ENCODE data around the gene FNDC3B. TPM values are rescaled to one million over a fixed set of nuclear protein-coding genes. Genes with fewer than 3 reads are reported as not detected.
A peak's percentile ranks its signal among the peaks of the same experiment; 100 is the strongest.

Gene FNDC3B
- total RNA-seq, 4 donors from 2014 or later: 59.8 to 72.6 (median 65.6) TPM

DNA sequence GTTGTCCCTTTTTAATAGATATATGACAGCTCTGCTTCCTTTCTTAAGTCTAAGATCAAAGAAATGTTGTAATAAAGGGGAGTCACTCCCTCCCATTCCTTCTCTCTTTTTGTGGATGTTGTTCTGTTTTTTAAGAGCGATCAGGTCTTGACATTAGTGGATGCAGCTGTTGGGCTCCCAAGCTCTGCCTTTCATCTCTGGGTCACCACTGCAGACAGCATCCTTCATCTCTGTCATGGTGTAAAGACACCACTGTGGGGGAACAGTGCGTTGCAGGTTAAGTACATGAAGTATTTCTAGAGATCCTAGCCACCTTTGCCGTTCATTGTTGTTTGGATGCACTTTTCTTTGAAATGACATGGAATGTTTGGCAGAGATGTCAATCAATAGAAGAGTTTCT, 17.7 kb downstream of the FNDC3B start:
- intact Hi-C loops (cut with DNase I): no loop called here

DNA sequence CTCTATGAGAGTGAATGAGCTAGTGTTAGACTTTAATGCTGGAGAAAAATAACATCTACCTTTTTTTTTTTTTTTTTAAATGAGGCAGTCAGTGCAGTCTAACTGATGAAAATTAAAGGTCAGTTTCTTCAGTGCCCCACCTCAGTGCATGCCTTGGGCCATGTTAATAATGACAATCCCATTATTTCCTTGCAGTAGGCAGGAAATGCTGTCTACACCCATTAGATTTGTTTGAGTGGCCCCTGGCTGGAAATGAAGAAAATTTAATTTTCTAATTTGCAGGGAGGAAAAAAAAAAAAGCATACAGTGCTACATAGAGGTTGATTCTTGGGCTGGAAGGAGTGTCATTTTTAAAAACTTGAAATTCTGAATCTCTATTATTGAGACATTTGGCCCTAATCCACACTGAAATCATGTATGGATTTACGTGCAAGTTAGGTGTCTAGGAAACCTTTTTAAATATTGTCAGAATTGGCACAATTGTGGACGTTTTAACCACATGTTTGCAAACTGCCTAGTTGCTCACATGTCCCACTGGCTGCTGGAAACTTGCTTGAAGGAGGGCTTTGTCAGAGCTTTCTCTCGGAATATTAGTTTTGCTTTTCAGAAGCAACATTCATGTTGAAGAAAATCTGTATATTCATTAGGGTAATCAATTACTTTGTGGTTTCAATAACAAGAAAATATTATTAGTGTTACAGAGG, 18.4 kb downstream of the FNDC3B start:
- H3K27me3 ChIP-seq: no peaks in the 10 kb centered on the region
- TF ChIP-seq, protein P1, sequence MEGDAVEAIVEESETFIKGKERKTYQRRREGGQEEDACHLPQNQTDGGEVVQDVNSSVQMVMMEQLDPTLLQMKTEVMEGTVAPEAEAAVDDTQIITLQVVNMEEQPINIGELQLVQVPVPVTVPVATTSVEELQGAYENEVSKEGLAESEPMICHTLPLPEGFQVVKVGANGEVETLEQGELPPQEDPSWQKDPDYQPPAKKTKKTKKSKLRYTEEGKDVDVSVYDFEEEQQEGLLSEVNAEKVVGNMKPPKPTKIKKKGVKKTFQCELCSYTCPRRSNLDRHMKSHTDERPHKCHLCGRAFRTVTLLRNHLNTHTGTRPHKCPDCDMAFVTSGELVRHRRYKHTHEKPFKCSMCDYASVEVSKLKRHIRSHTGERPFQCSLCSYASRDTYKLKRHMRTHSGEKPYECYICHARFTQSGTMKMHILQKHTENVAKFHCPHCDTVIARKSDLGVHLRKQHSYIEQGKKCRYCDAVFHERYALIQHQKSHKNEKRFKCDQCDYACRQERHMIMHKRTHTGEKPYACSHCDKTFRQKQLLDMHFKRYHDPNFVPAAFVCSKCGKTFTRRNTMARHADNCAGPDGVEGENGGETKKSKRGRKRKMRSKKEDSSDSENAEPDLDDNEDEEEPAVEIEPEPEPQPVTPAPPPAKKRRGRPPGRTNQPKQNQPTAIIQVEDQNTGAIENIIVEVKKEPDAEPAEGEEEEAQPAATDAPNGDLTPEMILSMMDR (IDR thresholded peaks at IDR 0.05): no peak
- TF ChIP-seq POLR2AphosphoS5 (IDR thresholded peaks at IDR 0.05) (no peak), EP300 (IDR thresholded peaks at IDR 0.05) (no peak), POLR2A (IDR thresholded peaks at IDR 0.05; ENCODE audit: low read depth) (no peak)
- no peaks in the 10 kb centered on the region for H3K9me3 ChIP-seq
- H3K4me3 ChIP-seq: no peak overlapping the region
- no peaks in the 10 kb centered on the region for H3K36me3 ChIP-seq
- intact Hi-C loops (cut with DNase I): no loop called here
- no peak for DNase-seq (ENCODE audit: extremely low spot score)
- peaks cover 74 to 87% (median 86%) of the 10 kb centered on the region in 4 donors for H3K4me1 ChIP-seq
- H3K27ac ChIP-seq (replicated peaks in 1 of 4): no peak overlapping the region
- 45% methylated on average over 3 of the region's 3 CpGs for WGBS

More for the DNA sequence above, 17.7 kb downstream of the FNDC3B start:
- TF ChIP-seq POLR2AphosphoS5 (IDR thresholded peaks at IDR 0.05) (no peak), POLR2A (IDR thresholded peaks at IDR 0.05; ENCODE audit: low read depth) (no peak), EP300 (IDR thresholded peaks at IDR 0.05) (no peak)
- TF ChIP-seq, protein P1 (IDR thresholded peaks at IDR 0.05): no peak
- Histone ChIP-seq H3K36me3 (peaks cover 0 to 7% (median 0%) of the 10 kb centered on the region in 4 donors), H3K9me3 (no peaks in the 10 kb centered on the region), H3K4me1 (peaks cover 70 to 84% (median 79%) of the 10 kb centered on the region in 4 donors), H3K27me3 (no peaks in the 10 kb centered on the region), H3K4me3 (no peak overlapping the region), H3K27ac (replicated peaks in 1 of 4) (no peak overlapping the region)
- 64% methylated on average over 3 of the region's 3 CpGs for WGBS
- DNase-seq (ENCODE audit: extremely low spot score): no peak

DNA sequence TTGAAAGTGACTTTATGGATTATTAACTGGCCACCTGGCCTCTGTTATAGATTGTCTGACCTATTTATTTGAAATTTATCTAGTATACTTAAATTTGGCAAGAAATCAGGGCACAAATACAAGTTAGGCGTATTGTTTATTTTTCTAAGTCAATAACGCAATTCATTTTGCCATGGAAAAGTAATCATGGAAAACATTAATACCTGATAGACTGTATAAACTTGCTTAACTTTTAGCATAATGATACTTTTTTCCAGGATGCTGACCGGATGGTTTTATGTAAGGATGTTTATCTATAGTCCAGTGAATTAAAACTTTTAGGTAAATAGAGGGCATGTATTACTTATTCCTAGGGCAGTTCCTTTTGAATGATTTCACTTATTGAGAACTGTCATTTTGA, 20.2 kb downstream of the FNDC3B start:
- H3K9me3 ChIP-seq: no peaks in the 10 kb centered on the region
- H3K36me3 ChIP-seq: no peaks in the 10 kb centered on the region
- intact Hi-C loops (cut with DNase I): no loop called here
- 43% methylated on average over 3 of the region's 3 CpGs for WGBS
- DNase-seq (ENCODE audit: extremely low spot score): no peak
- H3K27me3 ChIP-seq: no peaks in the 10 kb centered on the region
- no peak for TF ChIP-seq EP300 (IDR thresholded peaks at IDR 0.05)
- H3K4me3 ChIP-seq: no peak overlapping the region
- no peak overlapping the region for H3K27ac ChIP-seq (replicated peaks in 1 of 4)
- peaks cover 65 to 88% (median 85%) of the 10 kb centered on the region in 4 donors for H3K4me1 ChIP-seq

DNA sequence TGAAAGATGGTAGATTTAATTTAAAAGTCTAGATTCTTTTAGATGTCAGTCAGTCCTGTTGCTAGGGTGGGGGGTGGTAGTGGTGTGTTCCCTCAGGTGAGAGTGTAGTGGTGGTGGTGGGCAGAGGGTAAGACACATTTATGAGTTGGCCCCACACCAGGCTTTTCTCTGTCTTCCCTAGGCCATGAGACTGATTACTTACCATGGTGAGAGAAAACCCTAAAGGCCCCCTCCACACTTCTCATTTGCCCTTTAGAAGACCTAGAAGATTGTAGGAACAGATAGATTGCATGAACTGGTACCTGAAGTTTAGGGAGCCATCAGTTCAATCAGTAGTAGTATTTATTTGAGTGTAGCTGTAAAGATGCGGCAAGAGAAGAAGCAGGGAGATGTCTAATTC, 20.9 kb downstream of the FNDC3B start:
- intact Hi-C loops (cut with DNase I): loop anchor here (10.0 kb wide), 1 partner anchor 245 kb away; the partner anchor contains the start of gene PLD1
- peaks cover 62 to 90% (median 87%) of the 10 kb centered on the region in 4 donors for H3K4me1 ChIP-seq
- WGBS: 93% methylated on average over 1 of the region's 1 CpG
- H3K36me3 ChIP-seq: no peaks in the 10 kb centered on the region
- DNase-seq (ENCODE audit: extremely low spot score): no peak
- H3K9me3 ChIP-seq: no peaks in the 10 kb centered on the region
- no peak overlapping the region for H3K27ac ChIP-seq (replicated peaks in 1 of 4)
- H3K4me3 ChIP-seq: no peak overlapping the region
- H3K27me3 ChIP-seq: no peaks in the 10 kb centered on the region
- no peak for TF ChIP-seq EP300 (IDR thresholded peaks at IDR 0.05)
- no peak for TF ChIP-seq POLR2A (IDR thresholded peaks at IDR 0.05; ENCODE audit: low read depth)
- TF ChIP-seq, protein P1 (IDR thresholded peaks at IDR 0.05): no peak
- no peak for TF ChIP-seq POLR2AphosphoS5 (IDR thresholded peaks at IDR 0.05)

DNA sequence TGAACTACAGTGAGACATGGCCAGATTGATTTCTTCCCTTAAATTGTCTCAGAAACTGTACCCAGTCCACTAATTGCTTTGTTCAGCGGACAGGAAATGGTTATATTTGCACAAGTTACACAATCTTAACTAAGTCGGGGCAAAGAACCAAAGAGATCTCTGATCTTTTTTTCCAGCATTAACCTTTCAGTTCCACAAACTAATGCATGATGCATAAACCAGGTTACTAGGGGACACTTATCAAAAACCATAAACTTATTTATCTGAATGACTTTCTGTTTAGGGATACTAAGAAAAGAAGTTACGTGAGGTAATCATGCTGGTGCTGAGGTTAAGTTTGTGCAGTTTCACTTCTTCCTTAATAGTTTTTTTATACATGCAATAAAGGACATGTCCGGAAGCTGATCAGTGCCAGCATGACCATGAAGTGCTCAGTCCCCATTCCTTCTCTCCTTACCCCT, 22.4 kb downstream of the FNDC3B start:
- Histone ChIP-seq H3K36me3 (no peaks in the 10 kb centered on the region), H3K9me3 (no peaks in the 10 kb centered on the region), H3K4me1 (peaks cover 60 to 90% (median 87%) of the 10 kb centered on the region in 4 donors), H3K27ac (replicated peaks in 1 of 4) (peak overlapping the region in 2 of 4 donors; percentile 12), H3K4me3 (peak overlapping the region in 3 of 4 donors; percentile 12 to 26 (median 24)), H3K27me3 (no peaks in the 10 kb centered on the region)
- intact Hi-C loops (cut with DNase I): loop anchor here (10.0 kb wide), 1 partner anchor 247 kb away; the partner anchor contains the start of gene PLD1
- 30% methylated on average over 4 of the region's 4 CpGs for WGBS
- DNase-seq (ENCODE audit: extremely low spot score): no peak
- no peak for TF ChIP-seq POLR2AphosphoS5 (IDR thresholded peaks at IDR 0.05)
- TF ChIP-seq EP300 (IDR thresholded peaks at IDR 0.05): no peak
- TF ChIP-seq POLR2A (IDR thresholded peaks at IDR 0.05; ENCODE audit: low read depth): no peak
- TF ChIP-seq, protein P1 (IDR thresholded peaks at IDR 0.05): no peak

Measured in esophagus muscularis mucosa (tissue), 4 donors.